Sigmoid colon (tissue), 7 donors: ENCODE results near the gene CHMP4A. TPM values are rescaled to one million over a fixed set of nuclear protein-coding genes. Genes with fewer than 3 reads are reported as not detected.
A peak's percentile ranks its signal among the peaks of the same experiment; 100 is the strongest.
"Not testable (repeated sequence)": the region's sequence is repeated elsewhere in the genome, so short reads cannot be mapped to it uniquely, and the experiment has no call there.

Experiments used
- DNase-seq: peaks from one replicate; pipeline ENCODE4 v3.0.0-alpha.2; 2019
- H3K27ac ChIP-seq, 4 donors: fragments of 200-600 bp; sonication (generic); one replicate each; pipeline ENCODE4 v1.5.1; 2016 to 2019; ENCODE audit warnings: mild to moderate bottlenecking in 1 of 4
- H3K27me3 ChIP-seq, 3 donors: fragments of 200-600 bp; sonication (generic); one replicate each; pipeline ENCODE4 v1.5.1; 2019; ENCODE audit warnings: mild to moderate bottlenecking in 1 of 3
- H3K36me3 ChIP-seq, 4 donors: fragments of 200-600 bp; sonication (generic); one replicate each; pipeline ENCODE4 v1.5.1; 2016 to 2019
- H3K4me1 ChIP-seq, 4 donors: fragments of 200-600 bp; sonication (generic); one replicate each; pipeline ENCODE4 v1.5.1; 2017 to 2019
- H3K4me3 ChIP-seq, 4 donors: fragments of 200-600 bp; sonication (generic); one replicate each; pipeline ENCODE4 v1.5.1; 2017 to 2019; ENCODE audit warnings: mild to moderate bottlenecking in 2 of 4, moderate library complexity in 1 of 4
- H3K9me3 ChIP-seq, 4 donors: fragments of 200-600 bp in 3 of 4; sonication (generic) in 3 of 4; one replicate each; pipeline versions ENCODE4 v1.5.1 to v1.6.1; 2013 to 2019
- CTCF ChIP-seq, 4 experiments: fragments of 450-650 bp in 3 of 4; fragments of 200-600 bp in 1 of 4; IDR thresholded peaks; one replicate each; pipeline ENCODE4 v1.5.1; 2016 to 2019; ENCODE audit warnings: antibody characterized with exemption in 4 of 4, mild to moderate bottlenecking in 3 of 4, moderate library complexity in 2 of 4
- EP300 ChIP-seq, 4 donors: sonication (generic); formaldehyde crosslinking; IDR thresholded peaks; one replicate each; pipeline ENCODE4 v1.6.1; 2017; ENCODE audit warnings: antibody characterized with exemption in 4 of 4
- POLR2A ChIP-seq, 2 donors: fragments of 450-650 bp; IDR thresholded peaks; one replicate each; pipeline ENCODE4 v1.6.1; 2016; ENCODE audit warnings: antibody characterized with exemption in 2 of 2, mild to moderate bottlenecking in 2 of 2, moderate library complexity in 2 of 2
- POLR2AphosphoS5 ChIP-seq, 4 donors: sonication (generic); formaldehyde crosslinking; IDR thresholded peaks; one replicate each; pipeline ENCODE4 v1.6.1; 2017; ENCODE audit warnings: antibody characterized with exemption in 4 of 4
- WGBS, 2 donors: extraction: QIAGEN DNeasy Blood & Tissue Kit; methylation state at CpG; one replicate each; pipeline ENCODE4 v1.1.7; 2013; 5-methylcytosine and 5-hydroxymethylcytosine counted together
- intact Hi-C: fragments of 100-400 bp; cut with DNase I; formaldehyde crosslinking; loops from one replicate; pipeline ENCODE4 v1.15.1; 2023
- polyA plus RNA-seq, 3 donors: library from polyadenylated mRNA; stranded (reverse); fragments of 200-250 nt; gene quantifications; one replicate each; pipeline ENCODE4 v1.2.3, GENCODE V29; 2013
- total RNA-seq, 4 donors: library from RNA; depleted of rRNA; stranded (reverse); fragments of >200 nt; gene quantifications; one replicate each; pipeline ENCODE4 v1.1.0, GENCODE V29; 2016
- donor health status: healthy with polysubstance abuse.
- donor health status: Bipolar disorder and iron deficiency.
- donor health status: healthy.

Gene CHMP4A
- total and polyA plus RNA-seq, 7 donors: 65.6 to 149 (median 109) TPM

GRCh38 chr14:24228902-24229301 is 15.6 kb upstream of the CHMP4A start:
- no peak for DNase-seq
- WGBS, 2 donors: 0 to 71% methylated on average over 1 of the region's 1 CpG
- Histone ChIP-seq H3K9me3 (no peaks in the 10 kb centered on the region), H3K27ac (no peak overlapping the region), H3K36me3 (peaks cover 0 to 21% (median 3%) of the 10 kb centered on the region in 4 donors), H3K4me1 (peaks cover 0 to 23% (median 22%) of the 10 kb centered on the region in 4 donors), H3K4me3 (no peak overlapping the region), H3K27me3 (no peaks in the 10 kb centered on the region)
- intact Hi-C loops: no loop called here
- TF ChIP-seq POLR2AphosphoS5 (IDR thresholded peaks at IDR 0.05) (no peak), POLR2A (IDR thresholded peaks at IDR 0.05) (no peak)

- intact Hi-C loops: no loop called here
- Histone ChIP-seq H3K36me3 (peaks cover 0 to 21% (median 3%) of the 10 kb centered on the region in 4 donors), H3K27ac (no peak overlapping the region), H3K4me3 (no peak overlapping the region), H3K27me3 (no peaks in the 10 kb centered on the region), H3K9me3 (no peaks in the 10 kb centered on the region), H3K4me1 (peaks cover 0 to 10% (median 9%) of the 10 kb centered on the region in 4 donors)
- WGBS, 2 donors: 69 to 83% methylated on average over 1 of the region's 1 CpG
- TF ChIP-seq EP300 (IDR thresholded peaks at IDR 0.05): no peak
- no peak for TF ChIP-seq POLR2A (IDR thresholded peaks at IDR 0.05)
- no peak for TF ChIP-seq POLR2AphosphoS5 (IDR thresholded peaks at IDR 0.05)
- no peak for TF ChIP-seq CTCF (IDR thresholded peaks at IDR 0.05)
- DNase-seq: no peak
These were observed 13.2 kb upstream of the CHMP4A start for GRCh38 chr14:24226473-24226872.

GRCh38 chr14:24224618-24225071 is 11.4 kb upstream of the CHMP4A start:
- WGBS, 2 donors: 91 to 94% methylated on average over 7 of the region's 7 CpGs
- H3K9me3 ChIP-seq: no peaks in the 10 kb centered on the region
- TF ChIP-seq POLR2AphosphoS5 (IDR thresholded peaks at IDR 0.05) (no peak), POLR2A (IDR thresholded peaks at IDR 0.05) (no peak), EP300 (IDR thresholded peaks at IDR 0.05) (no peak), CTCF (IDR thresholded peaks at IDR 0.05) (no peak)
- no peaks in the 10 kb centered on the region for H3K27me3 ChIP-seq
- no peak overlapping the region for H3K4me3 ChIP-seq
- H3K27ac ChIP-seq: peak overlapping the region in 1 of 4 donors; percentile 21
- H3K4me1 ChIP-seq: no peaks in the 10 kb centered on the region
- peak; percentile 27 for DNase-seq
- intact Hi-C loops: no loop called here
- peaks cover 0 to 21% (median 3%) of the 10 kb centered on the region in 4 donors for H3K36me3 ChIP-seq

GRCh38 chr14:24222987-24223386 is 9.7 kb upstream of the CHMP4A start:
- H3K27ac ChIP-seq, intact Hi-C loops, H3K9me3 ChIP-seq, H3K4me3 ChIP-seq, H3K27me3 ChIP-seq, H3K4me1 ChIP-seq, DNase-seq: not testable (repeated sequence)
- WGBS, 2 donors: 97 to 98% methylated on average over 4 of the region's 4 CpGs
- H3K36me3 ChIP-seq: peaks cover 0 to 17% (median 2%) of the 10 kb centered on the region in 4 donors

- Histone ChIP-seq H3K36me3 (peaks cover 0 to 8% (median 3%) of the 10 kb centered on the region in 4 donors), H3K4me3 (no peak overlapping the region), H3K9me3 (no peaks in the 10 kb centered on the region), H3K4me1 (peaks cover 0 to 15% (median 14%) of the 10 kb centered on the region in 4 donors), H3K27me3 (no peaks in the 10 kb centered on the region), H3K27ac (no peak overlapping the region)
- 62 to 63% methylated on average over 3 of the region's 3 CpGs for WGBS, 2 donors
- TF ChIP-seq CTCF (IDR thresholded peaks at IDR 0.05): no peak
- no peak for TF ChIP-seq EP300 (IDR thresholded peaks at IDR 0.05)
- no peak for TF ChIP-seq POLR2AphosphoS5 (IDR thresholded peaks at IDR 0.05)
- TF ChIP-seq POLR2A (IDR thresholded peaks at IDR 0.05): no peak
- no peak for DNase-seq
- intact Hi-C loops: no loop called here
These were observed 6.2 kb upstream of the CHMP4A start for GRCh38 chr14:24219521-24219920.

- TF ChIP-seq CTCF (IDR thresholded peaks at IDR 0.05): no peak
- TF ChIP-seq POLR2A (IDR thresholded peaks at IDR 0.05): no peak
- TF ChIP-seq POLR2AphosphoS5 (IDR thresholded peaks at IDR 0.05): no peak
- no peak for TF ChIP-seq EP300 (IDR thresholded peaks at IDR 0.05)
These were observed 5.8 kb upstream of the CHMP4A start for GRCh38 chr14:24219080-24219479.

GRCh38 chr14:24216876-24217275 is 3.6 kb upstream of the CHMP4A start:
- peak overlapping the region in 1 of 4 donors; percentile 92 for H3K27ac ChIP-seq
- intact Hi-C loops, H3K4me3 ChIP-seq, H3K9me3 ChIP-seq, DNase-seq, H3K27me3 ChIP-seq, H3K36me3 ChIP-seq: not testable (repeated sequence)
- peaks cover 0 to 33% (median 31%) of the 10 kb centered on the region in 4 donors for H3K4me1 ChIP-seq
- WGBS, 2 donors: 91 to 100% methylated on average over 1 of the region's 1 CpG

More at GRCh38 chr14:24219080-24219479, 5.8 kb upstream of the CHMP4A start:
- Histone ChIP-seq H3K36me3 (peaks cover 0 to 8% (median 3%) of the 10 kb centered on the region in 4 donors), H3K4me3 (no peak overlapping the region), H3K4me1 (peaks cover 0 to 20% (median 16%) of the 10 kb centered on the region in 4 donors), H3K27me3 (no peaks in the 10 kb centered on the region), H3K9me3 (no peaks in the 10 kb centered on the region), H3K27ac (no peak overlapping the region)
- 85 to 94% methylated on average over 4 of the region's 4 CpGs for WGBS, 2 donors
- no peak for DNase-seq
- intact Hi-C loops: no loop called here
